ENCODE data around the gene ME3. TPM values are rescaled to one million over a fixed set of nuclear protein-coding genes. Genes with fewer than 3 reads are reported as not detected.
A peak's percentile ranks its signal among the peaks of the same experiment; 100 is the strongest.

ME3 gene
- polyA plus RNA-seq, 2 of the 4 experiments (the other 2 are of a cell fraction) = 19.7 to 22.3 TPM

DNA sequence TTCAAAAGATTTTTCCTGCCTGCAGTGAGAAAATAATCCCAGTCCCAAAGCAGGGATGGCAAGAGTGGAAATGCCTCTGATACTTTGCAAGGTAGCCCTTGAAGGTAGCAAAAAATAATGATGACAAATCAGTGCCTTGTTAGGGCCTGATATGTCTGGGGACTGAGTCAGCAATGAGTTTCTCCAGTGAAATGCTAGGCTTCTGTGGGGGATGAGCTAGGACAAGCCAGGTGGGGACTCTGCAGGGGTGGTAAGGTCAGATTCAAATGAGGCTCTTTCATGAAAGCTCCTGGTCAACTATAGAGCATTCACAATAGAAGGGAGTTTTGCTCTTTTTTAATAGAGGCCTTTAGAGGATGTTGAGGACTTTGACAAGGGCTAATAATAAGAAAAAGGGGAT, 77.7 kb downstream of the ME3 start:
- H3K9me3 ChIP-seq = peaks cover 7% of the 10 kb centered on the region; the same call in 1 of the 3 replicates
- H3K4me3 ChIP-seq = no peak overlapping the region
- peak overlapping the region; percentile 71 for H3K4me2 ChIP-seq
- no peak for TF ChIP-seq GATA3 (IDR thresholded peaks at IDR 0.05; ENCODE audit: borderline replicate concordance)
- no peak for TF ChIP-seq MAFK (IDR thresholded peaks at IDR 0.05; ENCODE audit: partially characterized antibody)
- 0 out of 2 replicates have a peak, but pooled peaks have one; percentile 14 for TF ChIP-seq FOSL2 (IDR thresholded peaks at IDR 0.05)
- peak; percentile 12; the same call in 1 of the 2 replicates for TF ChIP-seq FOSL2 (CRISPR knock-in tag; IDR thresholded peaks at IDR 0.05)
- no peak for TF ChIP-seq ELK1 (IDR thresholded peaks at IDR 0.05; ENCODE audit: low read depth, low read length)
- ChIA-PET POLR2A (interaction anchor here (3.2 kb wide), 1 partner anchor 205 kb away, joined by 17 read pairs; the partner anchor contains the start of gene PRSS23), CTCF (interaction anchor here (0.6 to 4.6 kb wide), 4 partner anchors 14 to 736 kb away, joined by 3 to 34 read pairs (median 4); no protein-coding TSS in a partner anchor)
- H3K27ac ChIP-seq = peak overlapping the region; percentile 85 to 89
- DNase-seq (ENCODE audit: low read depth in 1 of 2, low spot score in 1 of 2) (no peak), ATAC-seq (no peak), FAIRE-seq (no peak)
- peaks cover 46% of the 10 kb centered on the region for H3K4me1 ChIP-seq

DNA sequence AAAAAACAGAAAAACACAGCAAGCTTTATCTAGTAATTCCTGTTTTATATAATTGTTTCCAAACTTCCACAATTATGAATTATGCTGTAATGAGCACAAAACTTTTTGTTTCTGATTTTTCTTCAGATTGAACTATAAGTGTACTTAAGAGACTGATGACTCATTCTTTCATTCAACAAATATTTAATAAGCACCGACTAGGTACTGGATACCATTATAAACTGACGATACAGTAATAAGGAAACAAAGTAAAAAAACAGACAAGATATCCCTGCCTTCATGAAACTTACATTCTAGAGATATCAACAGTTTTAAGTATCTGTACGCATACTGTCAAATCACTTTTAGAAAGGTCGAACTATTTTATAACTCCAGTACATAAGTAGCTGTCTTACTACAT, 78.6 kb downstream of the ME3 start:
- FAIRE-seq (no peak), DNase-seq (ENCODE audit: low read depth in 1 of 2, low spot score in 1 of 2) (no peak), ATAC-seq (no peak)
- peak overlapping the region; percentile 85 to 89; a peak in 5 of 6 replicates for H3K27ac ChIP-seq
- H3K4me3 ChIP-seq = no peak overlapping the region
- H3K4me1 ChIP-seq = peaks cover 50% of the 10 kb centered on the region
- POLR2A ChIA-PET = interaction anchor here (0.9 to 3.2 kb wide), 3 partner anchors 69 to 206 kb away, joined by 3 to 17 read pairs (median 4); partner anchors contain the start of gene PRSS23
- TF ChIP-seq RCOR1 (IDR thresholded peaks at IDR 0.05; ENCODE audit: low read depth, low read length) = no peak
- TF ChIP-seq, protein P1, sequence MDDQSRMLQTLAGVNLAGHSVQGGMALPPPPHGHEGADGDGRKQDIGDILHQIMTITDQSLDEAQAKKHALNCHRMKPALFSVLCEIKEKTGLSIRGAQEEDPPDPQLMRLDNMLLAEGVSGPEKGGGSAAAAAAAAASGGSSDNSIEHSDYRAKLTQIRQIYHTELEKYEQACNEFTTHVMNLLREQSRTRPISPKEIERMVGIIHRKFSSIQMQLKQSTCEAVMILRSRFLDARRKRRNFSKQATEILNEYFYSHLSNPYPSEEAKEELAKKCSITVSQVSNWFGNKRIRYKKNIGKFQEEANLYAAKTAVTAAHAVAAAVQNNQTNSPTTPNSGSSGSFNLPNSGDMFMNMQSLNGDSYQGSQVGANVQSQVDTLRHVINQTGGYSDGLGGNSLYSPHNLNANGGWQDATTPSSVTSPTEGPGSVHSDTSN (IDR thresholded peaks at IDR 0.05) = no peak
- no peak for TF ChIP-seq ESRRA (IDR thresholded peaks at IDR 0.05; ENCODE audit: borderline replicate concordance, low read length)
- TF ChIP-seq FOSL2 (IDR thresholded peaks at IDR 0.05) = 0 out of 2 replicates have a peak, but pooled peaks have one; percentile 17
- TF ChIP-seq FOSL2 (CRISPR knock-in tag; IDR thresholded peaks at IDR 0.05) = peak; percentile 91
- no peak for TF ChIP-seq MAFK (IDR thresholded peaks at IDR 0.05; ENCODE audit: partially characterized antibody)
- H3K4me2 ChIP-seq = peak overlapping the region; percentile 71
- CTCF ChIA-PET = interaction anchor here (0.9 to 4.6 kb wide), 4 partner anchors 15 to 137 kb away, joined by 3 to 34 read pairs (median 4); no protein-coding TSS in a partner anchor
- WGBS (ENCODE audit: missing lambda C conversion rate) = 51% methylated on average over 4 of the region's 4 CpGs
- H3K9me3 ChIP-seq = peaks cover 7% of the 10 kb centered on the region; the same call in 1 of the 3 replicates

GRCh38 chr11:86592659-86593451, 79.6 kb downstream of the ME3 start:
- FAIRE-seq = peak; percentile 73
- 18% methylated on average over 5 of the region's 5 CpGs for WGBS (ENCODE audit: missing lambda C conversion rate)
- Histone ChIP-seq H3K4me1 (peaks cover 54% of the 10 kb centered on the region), H3K9me3 (peaks cover 7% of the 10 kb centered on the region; the same call in 1 of the 3 replicates), H3K27ac (peak overlapping the region; percentile 89 to 90), H3K4me3 (no peak overlapping the region), H3K4me2 (peak overlapping the region; percentile 71)
- ChIA-PET POLR2A (interaction anchor here (0.9 to 3.2 kb wide), 6 partner anchors 14 to 207 kb away, joined by 3 to 17 read pairs (median 4); partner anchors contain the start of gene PRSS23), CTCF (interaction anchor here (0.9 to 4.6 kb wide), 5 partner anchors 16 to 136 kb away, joined by 3 to 34 read pairs (median 3); no protein-coding TSS in a partner anchor)
- peak; percentile 84 to 94 for ATAC-seq
- DNase-seq (ENCODE audit: low read depth in 1 of 2, low spot score in 1 of 2) = peak; percentile 82 to 97
- TF ChIP-seq MAFK (IDR thresholded peaks at IDR 0.05; ENCODE audit: partially characterized antibody) (peak; percentile 38), MYC (IDR thresholded peaks at IDR 0.05; ENCODE audit: borderline replicate concordance, low read length) (no peak), CHD2 (IDR thresholded peaks at IDR 0.05; ENCODE audit: low read length, partially characterized antibody) (no peak), ESRRA (IDR thresholded peaks at IDR 0.05; ENCODE audit: borderline replicate concordance, low read length) (0 out of 2 replicates have a peak, but pooled peaks have one; percentile 48), FOXS1 (CRISPR knock-in tag; IDR thresholded peaks at IDR 0.05) (no peak), FOSL2 (IDR thresholded peaks at IDR 0.05) (peak; percentile 94), FOSL2 (CRISPR knock-in tag; IDR thresholded peaks at IDR 0.05) (peak; percentile 97), USF2 (IDR thresholded peaks at IDR 0.05) (peak; percentile 34; the same call in 1 of the 2 replicates), EHF (CRISPR knock-in tag; IDR thresholded peaks at IDR 0.05) (no peak), JUN (IDR thresholded peaks at IDR 0.05) (peak; percentile 80 to 88; a peak in 4 of 5 replicates), HDAC2 (IDR thresholded peaks at IDR 0.05) (no peak), KDM5A (IDR thresholded peaks at IDR 0.05) (no peak), TFCP2L1 (CRISPR knock-in tag; IDR thresholded peaks at IDR 0.05) (no peak), CBX2 (IDR thresholded peaks at IDR 0.05; ENCODE audit: borderline replicate concordance, low read depth) (no peak), HES2 (IDR thresholded peaks at IDR 0.05) (no peak), EP300 (IDR thresholded peaks at IDR 0.05) (peak; percentile 65 to 81; a peak in 2 of 5 replicates), HOXA7 (CRISPR knock-in tag; IDR thresholded peaks at IDR 0.05) (no peak; the same call in 1 of the 2 replicates)
- TF ChIP-seq, protein P2, sequence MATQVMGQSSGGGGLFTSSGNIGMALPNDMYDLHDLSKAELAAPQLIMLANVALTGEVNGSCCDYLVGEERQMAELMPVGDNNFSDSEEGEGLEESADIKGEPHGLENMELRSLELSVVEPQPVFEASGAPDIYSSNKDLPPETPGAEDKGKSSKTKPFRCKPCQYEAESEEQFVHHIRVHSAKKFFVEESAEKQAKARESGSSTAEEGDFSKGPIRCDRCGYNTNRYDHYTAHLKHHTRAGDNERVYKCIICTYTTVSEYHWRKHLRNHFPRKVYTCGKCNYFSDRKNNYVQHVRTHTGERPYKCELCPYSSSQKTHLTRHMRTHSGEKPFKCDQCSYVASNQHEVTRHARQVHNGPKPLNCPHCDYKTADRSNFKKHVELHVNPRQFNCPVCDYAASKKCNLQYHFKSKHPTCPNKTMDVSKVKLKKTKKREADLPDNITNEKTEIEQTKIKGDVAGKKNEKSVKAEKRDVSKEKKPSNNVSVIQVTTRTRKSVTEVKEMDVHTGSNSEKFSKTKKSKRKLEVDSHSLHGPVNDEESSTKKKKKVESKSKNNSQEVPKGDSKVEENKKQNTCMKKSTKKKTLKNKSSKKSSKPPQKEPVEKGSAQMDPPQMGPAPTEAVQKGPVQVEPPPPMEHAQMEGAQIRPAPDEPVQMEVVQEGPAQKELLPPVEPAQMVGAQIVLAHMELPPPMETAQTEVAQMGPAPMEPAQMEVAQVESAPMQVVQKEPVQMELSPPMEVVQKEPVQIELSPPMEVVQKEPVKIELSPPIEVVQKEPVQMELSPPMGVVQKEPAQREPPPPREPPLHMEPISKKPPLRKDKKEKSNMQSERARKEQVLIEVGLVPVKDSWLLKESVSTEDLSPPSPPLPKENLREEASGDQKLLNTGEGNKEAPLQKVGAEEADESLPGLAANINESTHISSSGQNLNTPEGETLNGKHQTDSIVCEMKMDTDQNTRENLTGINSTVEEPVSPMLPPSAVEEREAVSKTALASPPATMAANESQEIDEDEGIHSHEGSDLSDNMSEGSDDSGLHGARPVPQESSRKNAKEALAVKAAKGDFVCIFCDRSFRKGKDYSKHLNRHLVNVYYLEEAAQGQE (IDR thresholded peaks at IDR 0.05) = no peak

Measured in A549 (cell line).